ENCODE data around the gene LPO. TPM values are rescaled to one million over a fixed set of nuclear protein-coding genes. Genes with fewer than 3 reads are reported as not detected.

LPO gene
- total and polyA plus RNA-seq, 10 of the 15 experiments (the other 5 are each of a cell fraction or from before 2014, with no cell fraction given): 0.03 to 0.11 (median 0.06) TPM; not detected in 7

GRCh38 chr17:58265902-58266875 is 27.8 kb downstream of the LPO start (continued):
- TF ChIP-seq, protein P1, sequence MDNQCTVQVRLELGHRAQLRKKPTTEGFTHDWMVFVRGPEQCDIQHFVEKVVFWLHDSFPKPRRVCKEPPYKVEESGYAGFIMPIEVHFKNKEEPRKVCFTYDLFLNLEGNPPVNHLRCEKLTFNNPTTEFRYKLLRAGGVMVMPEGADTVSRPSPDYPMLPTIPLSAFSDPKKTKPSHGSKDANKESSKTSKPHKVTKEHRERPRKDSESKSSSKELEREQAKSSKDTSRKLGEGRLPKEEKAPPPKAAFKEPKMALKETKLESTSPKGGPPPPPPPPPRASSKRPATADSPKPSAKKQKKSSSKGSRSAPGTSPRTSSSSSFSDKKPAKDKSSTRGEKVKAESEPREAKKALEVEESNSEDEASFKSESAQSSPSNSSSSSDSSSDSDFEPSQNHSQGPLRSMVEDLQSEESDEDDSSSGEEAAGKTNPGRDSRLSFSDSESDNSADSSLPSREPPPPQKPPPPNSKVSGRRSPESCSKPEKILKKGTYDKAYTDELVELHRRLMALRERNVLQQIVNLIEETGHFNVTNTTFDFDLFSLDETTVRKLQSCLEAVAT (IDR thresholded peaks at IDR 0.05): no peak
- TF ChIP-seq, protein P2, sequence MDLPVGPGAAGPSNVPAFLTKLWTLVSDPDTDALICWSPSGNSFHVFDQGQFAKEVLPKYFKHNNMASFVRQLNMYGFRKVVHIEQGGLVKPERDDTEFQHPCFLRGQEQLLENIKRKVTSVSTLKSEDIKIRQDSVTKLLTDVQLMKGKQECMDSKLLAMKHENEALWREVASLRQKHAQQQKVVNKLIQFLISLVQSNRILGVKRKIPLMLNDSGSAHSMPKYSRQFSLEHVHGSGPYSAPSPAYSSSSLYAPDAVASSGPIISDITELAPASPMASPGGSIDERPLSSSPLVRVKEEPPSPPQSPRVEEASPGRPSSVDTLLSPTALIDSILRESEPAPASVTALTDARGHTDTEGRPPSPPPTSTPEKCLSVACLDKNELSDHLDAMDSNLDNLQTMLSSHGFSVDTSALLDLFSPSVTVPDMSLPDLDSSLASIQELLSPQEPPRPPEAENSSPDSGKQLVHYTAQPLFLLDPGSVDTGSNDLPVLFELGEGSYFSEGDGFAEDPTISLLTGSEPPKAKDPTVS (IDR thresholded peaks at IDR 0.05; ENCODE audit: low read depth, low read length): no peak
- TF ChIP-seq CHD1 (IDR thresholded peaks at IDR 0.05; ENCODE audit: low read depth, low read length): no peak
- TF ChIP-seq CREM (IDR thresholded peaks at IDR 0.05; ENCODE audit: low read depth): no peak
- TF ChIP-seq SUPT20H (IDR thresholded peaks at IDR 0.05; ENCODE audit: borderline replicate concordance, control insufficient read depth, low read depth, low read length): no peak

GRCh38 chr17:58267347-58268324 is 29.3 kb downstream of the LPO start:
- H3K4me3 ChIP-seq: no peak overlapping the region
- 26% methylated on average over 22 of the region's 22 CpGs for WGBS (ENCODE audit: insufficient coverage, insufficient replicate concordance, low lambda C conversion rate, missing lambda C conversion rate)
- RAD21 ChIA-PET (ENCODE audit: unreplicated experiment): no interaction called here
- ATAC-seq: no peak
- no peaks in the 10 kb centered on the region for H3K9me3 ChIP-seq (replicated peaks; ENCODE audit: control insufficient read depth, insufficient read depth, low read length)
- TF ChIP-seq RELA (IDR thresholded peaks at IDR 0.05; ENCODE audit: borderline replicate concordance, partially characterized antibody) (no peak), SMARCA5 (IDR thresholded peaks at IDR 0.05) (no peak), TAF1 (IDR thresholded peaks at IDR 0.05; ENCODE audit: borderline replicate concordance, low read depth, low read length) (no peak)
- TF ChIP-seq, protein P1 (IDR thresholded peaks at IDR 0.05): no peak
- no peak overlapping the region for H2AFZ ChIP-seq (ENCODE audit: control insufficient read depth, low read depth, low read length)
- CTCF ChIA-PET: no interaction called here
- POLR2A ChIA-PET: no interaction called here
- H3K27ac ChIP-seq (ENCODE audit: control insufficient read depth, insufficient read depth): no peak overlapping the region
- H3K4me1 ChIP-seq (ENCODE audit: control insufficient read depth, insufficient read depth, low read length): no peaks in the 10 kb centered on the region
- no TSS peak for BruUV-seq (replicated peaks)
- H3K27me3 ChIP-seq (replicated peaks in 1 of 2; ENCODE audit: control insufficient read depth in 2 of 2, insufficient read depth in 2 of 2, low read length in 1 of 2): peaks cover 2 to 4% of the 10 kb centered on the region in 2 experiments; a peak in 2 of 4 replicates
- no peaks in the 10 kb centered on the region for H4K20me1 ChIP-seq (ENCODE audit: control insufficient read depth, insufficient read depth)
- no peaks in the 10 kb centered on the region for H3K79me2 ChIP-seq (ENCODE audit: control insufficient read depth, insufficient read depth, low read length)
- no peaks in the 10 kb centered on the region for H3K36me3 ChIP-seq (ENCODE audit: control insufficient read depth in 2 of 2, insufficient read depth in 2 of 2, low read length in 1 of 2)
- H3K9ac ChIP-seq (ENCODE audit: control insufficient read depth, insufficient read depth, low read length): no peak overlapping the region
- intact Hi-C loops (cut with micrococcal nuclease; ENCODE audit: unreplicated experiment) (no loop called here), in situ Hi-C loops (cut with MboI) (no loop called here)
- no peak overlapping the region for H3K4me2 ChIP-seq (ENCODE audit: control insufficient read depth, insufficient read depth)
- SMC1A ChIA-PET (ENCODE audit: uncharacterized antibody, unreplicated experiment): no interaction called here
- no peak for FAIRE-seq
- no peak for DNase-seq (ENCODE audit: low read depth, low spot score)

Measured in GM12878 (cell line).